GM19455 (cell line): ENCODE results near the gene SETD1B.
"Not testable (repeated sequence)": the region's sequence is repeated elsewhere in the genome, so short reads cannot be mapped to it uniquely, and the experiment has no call there.

Source experiments
- ATAC-seq: cut with Tn5 transposase; IDR thresholded peaks from one replicate; pipeline ENCODE4 v1.9.1; 2021; ENCODE audit not compliant: unreplicated experiment

Gene SETD1B

GRCh38 chr12:121779422-121779895 is 24.4 kb upstream of the SETD1B start:
- no peak for ATAC-seq

DNA sequence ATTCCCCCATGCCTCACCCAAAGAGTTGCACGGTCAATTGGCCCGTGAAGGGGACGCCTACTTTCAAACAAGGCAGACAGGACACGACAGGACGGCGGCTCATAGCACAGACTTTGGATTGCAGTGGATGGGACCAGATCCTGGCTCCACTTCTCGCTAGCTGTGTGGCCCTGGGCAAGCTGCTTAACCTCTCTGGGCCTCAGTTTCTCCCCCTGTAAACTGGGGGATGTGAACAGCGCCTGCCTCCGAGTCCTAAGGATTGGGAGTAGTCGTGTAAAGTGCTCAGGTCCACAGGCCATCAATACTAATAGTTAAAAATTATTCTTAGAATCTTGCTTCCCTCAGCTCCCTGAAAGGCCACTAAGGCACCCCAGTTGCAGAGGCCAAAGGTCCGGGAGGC is 23.4 kb upstream of the SETD1B start:
- ATAC-seq, result no peak

GRCh38 chr12:121781484-121781997 is 22.3 kb upstream of the SETD1B start:
- peak; percentile 16 for ATAC-seq

GRCh38 chr12:121781998-121782979 is 21.5 kb upstream of the SETD1B start:
- ATAC-seq, result peak; percentile 49

GRCh38 chr12:121783766-121784165 is 20.0 kb upstream of the SETD1B start:
- no peak for ATAC-seq

DNA sequence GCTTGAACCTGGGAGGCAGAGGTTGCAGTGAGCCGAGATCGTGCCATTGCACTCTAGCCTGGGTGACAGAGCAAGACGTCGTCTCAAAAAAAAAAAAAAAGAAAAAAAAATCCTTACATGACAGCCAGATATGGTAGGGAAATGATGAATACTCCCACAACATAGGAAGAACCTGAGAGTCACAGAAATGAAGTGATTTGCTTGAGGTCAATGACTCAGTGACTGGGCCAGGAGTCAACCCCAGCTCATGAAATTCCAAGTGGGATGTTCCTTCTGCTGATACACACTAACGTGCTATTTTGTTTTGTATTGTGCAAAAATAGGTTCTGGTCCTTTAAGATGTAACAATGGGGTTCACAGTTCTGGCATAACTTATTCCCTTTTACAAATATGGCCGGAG is 19.3 kb upstream of the SETD1B start:
- no peak for ATAC-seq

DNA sequence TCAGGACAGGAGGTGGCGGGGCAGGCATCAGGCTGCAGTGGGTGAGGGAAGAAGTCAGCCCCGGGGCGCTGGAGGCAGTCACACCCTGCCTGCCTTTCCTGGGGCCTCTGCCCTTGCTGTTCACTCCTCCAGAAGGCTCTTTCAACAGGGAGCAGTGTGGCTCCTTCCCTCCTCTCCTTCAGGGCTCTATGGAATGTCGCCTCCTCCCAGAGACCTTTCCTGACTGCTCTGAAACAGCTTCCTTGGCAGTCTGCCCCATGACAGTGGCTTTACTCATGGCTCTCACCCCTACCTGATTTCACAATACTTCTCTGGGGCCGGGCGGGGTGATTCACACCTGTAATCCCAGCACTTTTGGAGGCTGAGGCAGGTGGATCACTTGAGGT is 17.4 kb upstream of the SETD1B start:
- no peak for ATAC-seq

GRCh38 chr12:121787063-121788025 is 16.5 kb upstream of the SETD1B start:
- ATAC-seq, result no peak

GRCh38 chr12:121788176-121788818 is 15.5 kb upstream of the SETD1B start:
- ATAC-seq, result no peak

- peak; percentile 4 for ATAC-seq
Measured at GRCh38 chr12:121789233-121789781, 14.5 kb upstream of the SETD1B start.

- ATAC-seq, result peak; percentile 39
Measured at GRCh38 chr12:121789800-121790728, 13.7 kb upstream of the SETD1B start.

- not testable (repeated sequence) for ATAC-seq
Measured at GRCh38 chr12:121790785-121791184, 13.0 kb upstream of the SETD1B start.

DNA sequence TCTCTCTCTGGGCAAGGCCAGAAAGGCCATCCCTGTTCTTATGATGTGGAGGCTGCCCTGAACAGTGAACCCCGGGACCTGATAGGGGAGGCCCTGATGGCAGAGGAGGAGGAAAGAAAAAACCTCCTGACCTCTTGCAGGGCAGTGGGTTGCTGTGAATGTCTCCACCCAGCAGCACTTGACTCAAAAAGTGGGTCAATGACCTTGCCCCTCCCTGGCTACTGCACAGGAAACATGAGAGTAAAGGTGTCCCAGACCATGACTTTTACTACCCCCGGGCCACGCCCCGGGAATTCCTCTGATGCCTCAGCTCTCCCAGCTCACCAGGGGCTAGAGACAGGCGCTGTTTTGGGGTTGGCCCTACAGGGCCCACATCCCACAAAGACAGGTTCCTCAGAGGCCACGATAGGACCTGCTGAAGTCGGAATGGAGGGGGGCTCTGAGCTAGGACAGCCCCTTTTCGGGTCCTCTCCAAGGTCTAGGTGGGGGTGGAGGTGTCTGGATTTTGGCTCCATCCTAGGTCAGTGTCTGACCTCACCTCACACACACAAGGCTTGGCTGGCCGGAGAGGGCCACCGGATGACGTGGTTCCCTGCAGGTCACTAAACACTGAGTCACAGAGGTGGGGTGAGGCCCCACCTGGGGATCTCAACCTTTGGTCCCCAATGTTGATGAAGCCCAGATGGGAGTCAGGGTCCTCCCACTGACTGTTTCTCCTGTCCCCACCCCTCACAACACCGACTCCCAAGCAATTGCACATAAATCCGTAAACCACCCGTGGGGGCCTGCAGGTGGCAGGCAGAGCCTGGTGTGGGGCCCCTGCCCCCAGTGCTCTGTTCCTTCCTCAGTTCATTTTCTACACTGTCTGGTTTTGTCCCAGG is 11.9 kb upstream of the SETD1B start:
- no peak for ATAC-seq

- no peak for ATAC-seq
Measured at GRCh38 chr12:121792607-121793439, 11.0 kb upstream of the SETD1B start.

- peak; percentile 19 for ATAC-seq
Measured at GRCh38 chr12:121793440-121793837, 10.4 kb upstream of the SETD1B start, which contains the start of gene RHOF. TSS of gene RHOF (minus strand) at chr12:121793688. CDS start at chr12:121793633, 55 bp downstream.

GRCh38 chr12:121793838-121794533 is 9.8 kb upstream of the SETD1B start:
- ATAC-seq, result peak; percentile 44
